GM10248 (cell line): ENCODE measurements around the gene SMCHD1.

Experiments used
- CTCF ChIA-PET: fragments of 300-600 bp; sonication (Branson Sonifier 250); formaldehyde crosslinking; extraction: SDS; loops from one replicate; lab custom pipeline; 2021; ENCODE audit warnings: antibody characterized with exemption; lab: Yijun Ruan, JAX
- POLR2A ChIA-PET: fragments of 350-650 bp; sonication (Branson Sonifier 250); formaldehyde crosslinking; extraction: SDS; loops from one replicate; lab custom pipeline; 2020; ENCODE audit warnings: antibody characterized with exemption; lab: Yijun Ruan, JAX
- DNase-seq: peaks from one replicate; pipeline ENCODE4 v3.0.0; 2012; ENCODE audit errors: extremely low spot score
- CTCF ChIP-seq: IDR thresholded peaks from 2 replicates; pipeline ENCODE4 v1.5.1; 2012; ENCODE audit warnings: mild to moderate bottlenecking, low read depth; ENCODE audit errors: extremely low read depth, missing control alignments, control extremely low read depth

Gene SMCHD1

GRCh38 chr18:2655178-2655953 is at the start of gene SMCHD1:
TSS of gene SMCHD1 (plus strand) at chr18:2655726. CDS start at chr18:2656076, 350 bp downstream.
- TF ChIP-seq CTCF: peak; percentile 5
- ChIA-PET POLR2A (interaction anchor here (0.6 to 1.2 kb wide), 4 partner anchors 18 to 82 kb away, joined by 3 to 5 read pairs (median 3); no protein-coding TSS in a partner anchor), CTCF (interaction anchor here (1.2 to 2.9 kb wide), 3 partner anchors 11 to 81 kb away, joined by 3 to 9 read pairs (median 7); no protein-coding TSS in a partner anchor)
- DNase-seq: peak; percentile 90

GRCh38 chr18:2606335-2606734 is 49.2 kb upstream of the SMCHD1 start:
- no peak for TF ChIP-seq CTCF
- ChIA-PET POLR2A (interaction anchor here (1.1 kb wide), 1 partner anchor 49 kb away, joined by 3 read pairs; the partner anchor contains the start of gene SMCHD1), CTCF (no interaction called here)
- DNase-seq: no peak

DNA sequence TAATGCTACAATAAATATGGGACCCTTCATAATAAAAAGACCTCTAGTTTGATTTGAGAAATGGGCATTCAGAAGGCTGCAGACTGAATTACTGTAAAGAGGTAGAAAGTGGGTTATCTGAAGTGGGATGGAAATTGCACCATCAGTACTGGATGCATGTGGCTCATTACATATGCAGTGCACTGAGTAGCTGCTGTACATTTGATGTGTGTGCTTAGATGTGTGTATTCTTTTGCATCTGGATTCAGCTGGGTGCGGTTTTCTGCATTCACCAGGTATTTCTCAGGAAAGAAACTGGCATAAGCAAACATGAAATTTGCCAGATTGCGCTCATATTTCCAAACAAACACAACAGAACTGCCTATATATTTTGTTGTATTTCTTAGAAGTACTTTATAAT is 45.9 kb upstream of the SMCHD1 start:
- ChIA-PET CTCF (interaction anchor here (0.9 to 1.4 kb wide), 3 partner anchors 15 to 36 kb away, joined by 3 to 5 read pairs (median 3); no protein-coding TSS in a partner anchor), POLR2A (no interaction called here)
- DNase-seq: no peak
- TF ChIP-seq CTCF: no peak

DNA sequence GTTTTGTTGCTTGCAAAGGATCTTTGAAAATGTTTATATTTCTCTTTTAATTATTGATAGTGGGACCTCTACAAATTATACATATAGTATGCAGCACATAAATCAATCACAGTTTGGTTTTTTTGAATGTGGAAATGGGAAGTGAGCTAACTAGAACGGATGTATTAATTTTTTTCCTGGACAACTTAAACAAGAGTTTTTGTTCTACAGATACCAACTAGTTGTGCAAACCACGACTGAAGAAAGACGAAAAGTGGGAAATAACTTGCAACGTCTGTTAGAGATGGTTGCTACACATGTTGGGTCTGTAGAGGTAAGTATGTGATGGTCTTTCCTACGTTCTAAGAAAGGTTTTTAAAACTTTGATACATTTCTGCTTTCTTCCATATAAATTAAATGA is 45.0 kb upstream of the SMCHD1 start:
- POLR2A ChIA-PET: no interaction called here
- CTCF ChIA-PET: no interaction called here
- no peak for TF ChIP-seq CTCF
- no peak for DNase-seq

GRCh38 chr18:2612996-2613395 is 42.5 kb upstream of the SMCHD1 start:
- no peak for DNase-seq
- TF ChIP-seq CTCF: no peak
- POLR2A ChIA-PET: no interaction called here
- CTCF ChIA-PET: interaction anchor here (1.2 to 2.2 kb wide), 2 partner anchors 12 to 15 kb away, joined by 3 to 11 read pairs; no protein-coding TSS in a partner anchor

DNA sequence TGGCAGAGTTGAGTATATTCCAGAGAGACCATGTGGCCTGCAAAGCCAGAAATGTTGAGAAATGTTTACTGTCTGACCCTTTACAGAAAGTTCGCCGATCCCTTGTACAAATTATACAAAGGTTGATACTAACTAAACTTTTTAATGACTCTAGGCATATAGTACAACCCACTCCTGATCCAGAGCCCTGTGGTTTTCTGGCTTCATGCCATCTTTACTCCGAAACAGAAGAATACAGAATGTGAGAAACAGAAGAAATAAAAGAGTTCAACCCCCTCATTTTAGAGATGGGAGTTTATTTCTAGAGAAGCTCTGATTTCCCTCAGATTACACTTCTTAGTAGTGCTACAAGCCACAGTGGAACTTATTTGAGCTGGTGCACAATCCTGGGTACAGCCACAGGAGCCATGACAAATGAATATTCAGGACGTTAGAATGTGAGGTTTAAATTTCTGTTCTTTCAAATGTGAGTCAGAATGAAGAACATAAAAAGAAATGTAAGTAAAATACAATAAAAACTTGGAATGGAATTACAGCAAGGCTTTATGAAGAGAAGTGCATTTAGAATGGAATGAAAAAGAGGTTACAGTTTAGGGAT is 38.0 kb upstream of the SMCHD1 start:
- no peak for TF ChIP-seq CTCF
- POLR2A ChIA-PET: no interaction called here
- CTCF ChIA-PET: no interaction called here
- DNase-seq: no peak
